Omental fat pad (tissue), 4 donors: ENCODE results near the gene OR5B3. TPM values are rescaled to one million over a fixed set of nuclear protein-coding genes. Genes with fewer than 3 reads are reported as not detected.

Source experiments
- ATAC-seq: fragments of 150-250 bp; one replicate; pipeline ENCODE4 v1.9.1; 2016; ENCODE audit warnings: mild to moderate bottlenecking, moderate library complexity; ENCODE audit not compliant: low FRiP score
- DNase-seq: peaks from one replicate; pipeline ENCODE4 v3.0.0-alpha.2; 2019; ENCODE audit warnings: low spot score
- CTCF ChIP-seq, 3 donors: fragments of 450-650 bp; IDR thresholded peaks; one replicate each; pipeline ENCODE4 v1.5.1; 2016 to 2017; ENCODE audit warnings: antibody characterized with exemption in 3 of 3, mild to moderate bottlenecking in 3 of 3, moderate library complexity in 2 of 3
- total RNA-seq, 4 donors: library from RNA; depleted of rRNA; stranded (reverse); fragments of >200 nt; gene quantifications; one replicate each; pipeline ENCODE4 v1.1.0, GENCODE V29; 2016

The OR5B3 gene
- total RNA-seq, 4 donors from 2014 or later, result not detected

- DNase-seq (no peak), ATAC-seq (no peak)
- TF ChIP-seq CTCF (IDR thresholded peaks at IDR 0.05), result no peak
These were observed 14.8 kb downstream of the OR5B3 start for GRCh38 chr11:58391879-58392278.

- no peak for TF ChIP-seq CTCF (IDR thresholded peaks at IDR 0.05)
- ATAC-seq, result no peak
- no peak for DNase-seq
These were observed 16.1 kb downstream of the OR5B3 start for GRCh38 chr11:58390551-58391063.

GRCh38 chr11:58358969-58359368 lies 47.7 kb downstream of the OR5B3 start, which contains the start of gene OR5B17:
Gene OR5B17, minus strand, starts transcription at chr11:58359069. Its CDS starts 0 bp downstream, at chr11:58359069.
- DNase-seq, result no peak
- no peak for TF ChIP-seq CTCF (IDR thresholded peaks at IDR 0.05)
- ATAC-seq, result no peak

- no peak for ATAC-seq
- DNase-seq, result no peak
- no peak for TF ChIP-seq CTCF (IDR thresholded peaks at IDR 0.05)
These were observed 51.9 kb downstream of the OR5B3 start for GRCh38 chr11:58354727-58355126.

Other genes with a start within 250 kb of the OR5B3 start
- not detected for gene OR9Q2, start 217.8 kb downstream of the OR5B3 start, total RNA-seq
- not detected for gene OR1S2, start 202.7 kb downstream of the OR5B3 start, total RNA-seq
- gene OR1S1, start 194.2 kb downstream of the OR5B3 start, total RNA-seq, result not detected
- gene OR10Q1, start 178.0 kb downstream of the OR5B3 start, total RNA-seq, result not detected
- not detected for gene OR10W1, start 138.6 kb downstream of the OR5B3 start, total RNA-seq
- gene OR5B17, start 47.8 kb downstream of the OR5B3 start, total RNA-seq, result not detected
- gene OR5B2, start 21.2 kb upstream of the OR5B3 start, total RNA-seq, result not detected
- gene OR5B12, start 35.4 kb upstream of the OR5B3 start, total RNA-seq, result not detected
- not detected for gene OR5B21, start 101.2 kb upstream of the OR5B3 start, total RNA-seq
- gene LPXN, start 169.0 kb upstream of the OR5B3 start, total RNA-seq, result 10 to 100 TPM in 3 of 4 donors, 1 to 10 TPM in 1; 9.8 to 40.7 (median 15.1) TPM
- 10 to 100 TPM; 40.9 to 49.8 (median 46.6) TPM for gene ZFP91, start 172.2 kb upstream of the OR5B3 start, total RNA-seq
- gene CNTF, start 215.8 kb upstream of the OR5B3 start, total RNA-seq, result 1 to 10 TPM; 2.1 to 2.5 (median 2.4) TPM